NCI-H2029 (cell line): Measurements from ENCODE around the gene GABRG3.
A peak's percentile ranks its signal among the peaks of the same experiment; 100 is the strongest.
"Not testable (repeated sequence)": the region's sequence is repeated elsewhere in the genome, so short reads cannot be mapped to it uniquely, and the experiment has no call there.

Experiments
- DNase-seq: peaks from one replicate; lab custom pipeline; 2025; lab: John Stamatoyannopoulos, UW

The GABRG3 gene

GRCh38 chr15:27003003-27003402 lies 32.0 kb downstream of the GABRG3 start:
- DNase-seq, result not testable (repeated sequence)

- not testable (repeated sequence) for DNase-seq
Observed at GRCh38 chr15:27004226-27004625, 33.2 kb downstream of the GABRG3 start.

- DNase-seq, result peak; percentile 0
Observed at GRCh38 chr15:27017168-27017809, 46.3 kb downstream of the GABRG3 start.

DNA sequence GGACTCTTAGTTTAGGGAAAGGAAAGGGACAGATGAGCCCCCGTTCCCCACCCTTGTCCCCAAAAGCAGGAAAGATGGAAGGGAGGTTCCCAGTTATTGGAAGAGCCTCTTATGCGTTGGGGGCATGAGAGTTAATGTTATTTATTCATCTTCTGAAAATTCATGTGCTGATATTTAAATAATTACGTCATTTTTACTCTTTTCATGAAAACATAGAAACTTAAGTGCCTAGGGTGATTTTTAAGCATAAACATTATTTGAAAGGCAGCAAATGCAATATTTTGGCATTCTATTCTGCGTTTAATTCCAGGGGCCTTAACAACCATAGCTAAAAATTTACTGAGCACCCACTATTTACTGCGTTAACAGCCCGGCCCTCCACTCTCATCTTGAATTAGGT lies 48.7 kb downstream of the GABRG3 start:
- no peak for DNase-seq

- DNase-seq, result no peak
Observed at GRCh38 chr15:27025481-27025966, 54.5 kb downstream of the GABRG3 start.

DNA sequence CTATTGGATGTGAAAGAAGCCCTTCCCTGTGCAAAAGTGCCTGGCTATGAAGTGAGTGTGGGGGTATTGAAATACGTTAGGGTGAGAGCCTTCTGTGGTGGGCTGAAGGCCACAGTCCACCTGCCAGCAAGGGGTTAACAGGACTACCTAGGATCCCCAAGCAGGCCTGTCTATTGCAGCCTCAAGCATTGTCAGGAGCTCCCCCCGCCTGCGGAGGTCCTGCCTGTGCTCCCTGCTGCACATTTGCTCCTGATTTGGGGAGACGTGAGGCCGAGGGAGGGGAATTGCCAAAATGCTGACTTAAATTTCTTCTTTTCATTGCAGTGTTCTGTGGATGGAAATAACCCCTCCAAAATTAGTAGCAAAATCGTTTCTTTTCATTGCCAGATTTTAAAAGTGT lies 56.2 kb downstream of the GABRG3 start:
- no peak for DNase-seq

GRCh38 chr15:27028858-27029477 lies 58.0 kb downstream of the GABRG3 start:
- no peak for DNase-seq

GRCh38 chr15:27036210-27036609 lies 65.2 kb downstream of the GABRG3 start:
- DNase-seq, result no peak

GRCh38 chr15:27037501-27037900 lies 66.5 kb downstream of the GABRG3 start:
- no peak for DNase-seq

GRCh38 chr15:27039152-27039551 lies 68.2 kb downstream of the GABRG3 start:
- DNase-seq, result no peak

GRCh38 chr15:27042230-27042629 lies 71.2 kb downstream of the GABRG3 start:
- no peak for DNase-seq

- no peak for DNase-seq
Observed at GRCh38 chr15:27042646-27043045, 71.7 kb downstream of the GABRG3 start.

- DNase-seq, result no peak
Observed at GRCh38 chr15:27043770-27044169, 72.8 kb downstream of the GABRG3 start.

DNA sequence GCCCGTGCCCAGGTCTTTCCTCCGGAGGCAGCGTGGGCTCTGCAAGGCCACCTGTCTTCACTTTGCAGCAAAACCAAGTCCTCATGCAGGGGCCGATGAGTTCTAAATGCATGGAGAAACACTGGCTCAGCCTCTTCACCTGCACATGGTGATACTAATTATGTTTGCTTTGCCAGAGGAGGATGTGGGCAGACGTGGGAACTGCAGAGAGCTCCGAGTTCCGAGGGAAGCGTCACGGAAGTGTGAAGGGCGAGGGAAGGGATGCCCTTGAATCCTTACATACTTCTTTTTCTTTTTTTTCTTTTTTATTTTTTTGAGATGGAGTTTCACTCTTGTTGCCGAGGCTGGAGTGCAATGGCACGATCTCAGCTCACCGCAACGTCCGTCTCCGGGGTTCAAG lies 74.8 kb downstream of the GABRG3 start:
- no peak for DNase-seq

GRCh38 chr15:27046880-27047279 lies 75.9 kb downstream of the GABRG3 start:
- DNase-seq, result no peak

GRCh38 chr15:27050163-27050562 lies 79.2 kb downstream of the GABRG3 start:
- no peak for DNase-seq

DNA sequence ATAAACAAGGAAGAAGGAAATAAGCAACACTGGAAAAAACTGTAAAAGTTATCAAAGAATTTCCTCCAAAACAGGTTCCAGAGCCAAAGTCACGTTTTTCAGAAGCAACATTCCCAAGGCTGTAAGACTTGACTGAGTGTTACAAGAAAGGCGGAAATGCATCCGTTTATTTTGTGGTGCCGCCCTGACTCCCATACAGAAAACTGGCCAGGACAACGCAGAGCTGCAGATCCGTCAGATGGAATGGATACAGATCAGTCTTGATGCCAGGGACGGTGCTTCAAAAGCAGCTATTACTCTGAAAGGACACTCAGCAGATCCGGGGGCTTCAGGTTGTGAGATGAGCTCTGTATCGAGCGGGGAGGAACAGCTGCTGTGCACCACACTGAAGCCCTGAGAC lies 83.4 kb downstream of the GABRG3 start:
- DNase-seq, result no peak

GRCh38 chr15:27057904-27058645 lies 87.1 kb downstream of the GABRG3 start:
- no peak for DNase-seq

GRCh38 chr15:27058939-27059338 lies 88.0 kb downstream of the GABRG3 start:
- DNase-seq, result no peak

DNA sequence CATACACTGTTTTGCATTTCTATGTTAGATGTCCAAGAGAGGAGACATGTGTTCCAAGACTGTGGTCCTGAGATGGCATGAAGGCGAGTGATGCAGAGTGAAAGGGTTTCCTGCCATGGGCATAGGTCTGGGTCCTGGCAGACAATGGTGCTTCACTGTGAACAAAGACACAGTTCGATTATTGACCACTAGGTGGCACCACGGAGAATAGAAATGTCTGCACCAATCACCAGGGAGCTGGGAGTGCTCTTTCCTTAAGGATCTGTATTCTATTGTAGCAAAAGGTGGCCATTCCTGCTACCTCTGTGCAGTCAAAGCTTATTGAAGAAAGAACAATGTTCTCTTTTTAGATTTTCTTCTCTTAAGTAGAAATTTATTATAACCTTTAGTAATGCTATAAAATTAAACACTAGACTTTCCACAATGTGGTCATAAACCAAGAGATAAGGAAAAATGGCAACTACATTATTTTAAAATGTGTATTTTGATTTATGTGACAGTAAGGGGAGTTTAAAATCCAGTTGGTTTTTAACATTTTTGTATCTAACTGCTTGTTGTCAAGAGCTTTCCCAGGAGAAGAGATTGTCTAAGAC lies 88.7 kb downstream of the GABRG3 start:
- DNase-seq, result no peak

DNA sequence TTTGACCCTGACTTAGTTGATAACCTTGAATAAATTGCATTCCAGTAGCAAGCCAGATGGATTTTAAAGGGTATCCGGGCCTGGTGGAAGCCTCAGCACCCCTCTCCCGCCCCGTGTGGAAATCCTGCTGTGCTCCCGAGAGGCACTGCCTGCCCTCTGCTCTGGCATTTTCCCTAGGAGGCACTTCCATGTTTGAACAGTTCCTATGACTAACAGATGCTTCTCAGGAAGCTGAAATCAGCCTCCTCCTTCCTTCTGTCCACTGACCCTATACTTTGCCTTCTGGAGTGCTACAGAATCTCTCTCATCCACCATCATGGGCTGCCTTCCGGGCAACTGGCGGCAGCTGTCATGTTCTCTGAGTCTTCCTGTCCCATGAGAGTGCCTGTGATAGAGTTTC lies 90.8 kb downstream of the GABRG3 start:
- DNase-seq, result no peak

DNA sequence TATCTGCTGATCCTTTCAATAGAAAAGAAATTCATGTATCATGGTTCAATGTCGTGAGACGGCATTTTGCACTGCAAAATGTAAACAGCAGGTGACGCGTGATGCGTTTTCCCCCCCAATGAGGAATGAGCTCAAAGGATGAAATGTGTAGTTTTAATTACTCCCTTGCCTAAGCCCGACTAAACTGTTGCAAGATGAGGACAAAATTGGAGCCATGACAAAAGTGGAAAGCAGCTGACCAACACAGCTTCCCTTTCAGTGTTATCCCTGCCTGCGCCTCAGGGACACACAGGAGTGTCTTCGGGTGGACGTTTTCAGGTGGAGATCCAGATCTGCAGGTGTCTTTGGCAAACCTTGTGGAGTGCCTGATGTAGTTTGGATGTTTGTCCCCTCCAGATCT lies 92.0 kb downstream of the GABRG3 start:
- no peak for DNase-seq

DNA sequence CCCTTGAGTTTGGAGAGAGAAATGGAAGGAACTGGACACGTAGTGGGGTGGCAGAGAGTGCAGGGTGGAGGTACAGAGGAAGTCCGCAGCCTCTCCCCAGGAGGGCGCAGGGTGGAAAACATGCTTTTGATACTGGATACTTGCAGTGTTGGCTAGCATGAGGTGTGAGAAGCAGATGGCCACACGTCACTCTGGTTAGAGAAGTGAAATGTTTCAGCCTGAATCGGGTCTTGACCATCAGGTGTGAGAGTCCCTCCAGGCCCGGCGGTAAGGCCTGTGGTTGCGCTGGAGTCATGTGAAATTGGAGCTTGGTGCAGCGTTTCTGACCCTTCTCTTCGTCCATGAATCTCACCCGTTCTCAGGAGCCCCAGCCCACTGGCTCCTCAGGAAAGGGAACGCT lies 93.1 kb downstream of the GABRG3 start:
- DNase-seq, result no peak
